Liver (tissue), 3 donors: ENCODE data around the gene PDXDC1.
"Not testable (repeated sequence)": the region's sequence is repeated elsewhere in the genome, so short reads cannot be mapped to it uniquely, and the experiment has no call there.

Experiments
- CTCF ChIP-seq: fragments of 150-350 bp; IDR thresholded peaks from 2 replicates; pipeline ENCODE4 v1.5.1; 2017; ENCODE audit warnings: improper control_type of control experiment, low read depth, low read length; ENCODE audit not compliant: missing input control
- MAX ChIP-seq: IDR thresholded peaks from 2 replicates; pipeline ENCODE4 v1.6.1; 2016; ENCODE audit warnings: antibody characterized with exemption
- NR2F2 ChIP-seq: IDR thresholded peaks from 2 replicates; pipeline ENCODE4 v1.6.1; 2016; ENCODE audit warnings: antibody characterized with exemption
- donor health status: healthy.
- donor health status: healthy.

GRCh38 chr16:14932581-14933375 lies 42.0 kb upstream of the PDXDC1 start:
- not testable (repeated sequence) for TF ChIP-seq CTCF, MAX, NR2F2
